Stimulated activated CD8-positive, alpha-beta memory T cell treated with anti-CD3 and anti-CD28 coated beads, Interleukin-12 subunit alpha, Interleukin-12 subunit beta, amount 100 ng/mL, for 1 hour (primary cell): ENCODE results near the gene SON.
"Not testable (repeated sequence)": the region's sequence is repeated elsewhere in the genome, so short reads cannot be mapped to it uniquely, and the experiment has no call there.

Experiments
- DNase-seq: peaks from one replicate; pipeline ENCODE4 v3.0.0-alpha.2; 2020; ENCODE audit warnings: low read depth

Gene SON

GRCh38 chr21:33542640-33543504 lies at the start of gene SON:
Gene SON, plus strand, starts transcription at chr21:33543038. Its CDS starts 55 bp downstream, at chr21:33543093.
- peak; percentile 96 for DNase-seq

GRCh38 chr21:33493756-33494155 lies 49.1 kb upstream of the SON start:
- no peak for DNase-seq

- DNase-seq: no peak
Observed at GRCh38 chr21:33495743-33496142, 47.1 kb upstream of the SON start.

GRCh38 chr21:33496345-33496744 lies 46.5 kb upstream of the SON start:
- DNase-seq: no peak

- DNase-seq: no peak
Observed at GRCh38 chr21:33505833-33506232, 37.0 kb upstream of the SON start.

GRCh38 chr21:33507003-33507402 lies 35.8 kb upstream of the SON start:
- not testable (repeated sequence) for DNase-seq

GRCh38 chr21:33510826-33511225 lies 32.0 kb upstream of the SON start:
- no peak for DNase-seq

- DNase-seq: no peak
Observed at GRCh38 chr21:33511639-33512038, 31.2 kb upstream of the SON start.

- DNase-seq: no peak
Observed at GRCh38 chr21:33512481-33512880, 30.4 kb upstream of the SON start.

- no peak for DNase-seq
Observed at GRCh38 chr21:33514229-33514628, 28.6 kb upstream of the SON start.

- no peak for DNase-seq
Observed at GRCh38 chr21:33518899-33519298, 23.9 kb upstream of the SON start.

GRCh38 chr21:33522297-33522952 lies 20.4 kb upstream of the SON start:
- DNase-seq: no peak

- DNase-seq: no peak
Observed at GRCh38 chr21:33522953-33523349, 19.9 kb upstream of the SON start.

GRCh38 chr21:33531007-33531406 lies 11.8 kb upstream of the SON start:
- no peak for DNase-seq

GRCh38 chr21:33537212-33537611 lies 5.6 kb upstream of the SON start:
- DNase-seq: no peak

- DNase-seq: no peak
Observed at GRCh38 chr21:33539616-33540015, 3.2 kb upstream of the SON start.

GRCh38 chr21:33540711-33541104 lies 2.1 kb upstream of the SON start:
- DNase-seq: no peak

- no peak for DNase-seq
Observed at GRCh38 chr21:33541105-33541711, 1.6 kb upstream of the SON start.

GRCh38 chr21:33541756-33542639 lies 840 bp upstream of the SON start, which contains the start of gene GART:
Gene GART, minus strand, starts transcription at chr21:33542117. Its CDS starts 2,802 bp downstream, at chr21:33539315.
- peak; percentile 64 for DNase-seq

- DNase-seq: no peak
Observed at GRCh38 chr21:33543505-33544129, 779 bp downstream of the SON start.

GRCh38 chr21:33544451-33545195 lies 1.8 kb downstream of the SON start:
- no peak for DNase-seq
